ENCODE measurements around the gene SWAP70. TPM values are rescaled to one million over a fixed set of nuclear protein-coding genes. Genes with fewer than 3 reads are reported as not detected.

Gene SWAP70
- total and polyA plus RNA-seq, 10 of the 15 experiments (the other 5 are each of a cell fraction or from before 2014, with no cell fraction given): 20.6 to 62.4 (median 41.7) TPM

DNA sequence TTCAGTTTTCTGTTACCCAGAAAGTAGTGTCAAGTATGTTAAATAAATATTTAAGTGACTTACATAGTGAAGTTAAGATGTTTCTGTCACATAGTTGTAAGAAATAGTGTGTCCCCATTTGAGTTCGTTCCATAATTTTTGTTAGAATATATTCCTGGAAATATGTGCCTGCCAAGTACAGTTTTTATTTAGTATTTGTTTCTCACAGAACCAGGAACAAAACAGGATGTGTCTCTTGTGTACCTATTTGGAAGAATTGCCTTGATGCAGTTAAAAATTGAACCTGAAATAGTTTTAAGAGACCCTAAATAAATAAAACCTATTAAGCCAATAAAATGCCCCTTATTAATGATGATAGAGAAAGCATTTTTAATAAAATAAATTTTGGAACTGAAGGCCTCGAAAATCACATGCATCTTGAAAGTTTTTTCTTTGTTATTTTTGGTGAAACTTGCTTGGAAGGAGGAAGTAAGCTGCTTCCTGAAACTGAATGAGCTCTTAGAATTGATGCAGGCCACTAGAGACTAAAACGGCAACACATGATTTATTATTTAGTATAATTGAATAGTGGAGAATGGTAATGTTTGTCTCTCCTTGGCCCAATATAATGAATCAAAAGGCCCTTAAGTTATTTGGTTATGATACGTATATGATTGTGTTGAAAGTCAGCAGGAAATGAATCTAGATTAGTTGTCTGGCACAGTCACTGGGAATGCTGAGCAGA lies 55.9 kb downstream of the SWAP70 start:
- Histone ChIP-seq H3K9me3 (replicated peaks; ENCODE audit: control insufficient read depth, insufficient read depth, low read length) (peaks cover 14% of the 10 kb centered on the region), H3K27me3 (replicated peaks in 1 of 2; ENCODE audit: control insufficient read depth in 2 of 2, insufficient read depth in 2 of 2, low read length in 1 of 2) (no peaks in the 10 kb centered on the region), H3K79me2 (ENCODE audit: control insufficient read depth, insufficient read depth, low read length) (peaks cover 34% of the 10 kb centered on the region), H3K9ac (ENCODE audit: control insufficient read depth, insufficient read depth, low read length) (peak overlapping the region; percentile 28; the same call in 1 of the 2 replicates), H3K27ac (ENCODE audit: control insufficient read depth, insufficient read depth) (peak overlapping the region; percentile 77), H4K20me1 (ENCODE audit: control insufficient read depth, insufficient read depth) (no peaks in the 10 kb centered on the region), H2AFZ (ENCODE audit: control insufficient read depth, low read depth, low read length) (peak overlapping the region; percentile 54; the same call in 1 of the 2 replicates), H3K4me1 (ENCODE audit: control insufficient read depth, insufficient read depth, low read length) (peaks cover 53% of the 10 kb centered on the region), H3K36me3 (ENCODE audit: control insufficient read depth in 2 of 2, insufficient read depth in 2 of 2, low read length in 1 of 2) (peaks cover 6 to 16% of the 10 kb centered on the region in 2 experiments; a peak in 3 of 4 replicates), H3K4me2 (ENCODE audit: control insufficient read depth, insufficient read depth) (peak overlapping the region; percentile 78), H3K4me3 (no peak overlapping the region)
- SMC1A ChIA-PET (ENCODE audit: uncharacterized antibody, unreplicated experiment): interaction anchor here (0.7 to 3.2 kb wide), 15 partner anchors 16 to 185 kb away, joined by 3 to 15 read pairs (median 3); no protein-coding TSS in a partner anchor
- POLR2A ChIA-PET: interaction anchor here (0.6 to 1.4 kb wide), 5 partner anchors 18 to 141 kb away, joined by 3 to 4 read pairs (median 3); no protein-coding TSS in a partner anchor
- TF ChIP-seq MEF2A (IDR thresholded peaks at IDR 0.05; ENCODE audit: insufficient read depth, low read depth, low read length): 0 out of 2 replicates have a peak, but pooled peaks have one; percentile 16
- TF ChIP-seq POU2F2 (IDR thresholded peaks at IDR 0.05; ENCODE audit: borderline replicate concordance, low read depth, low read length): no peak
- peak; percentile 26 for TF ChIP-seq MEF2B (IDR thresholded peaks at IDR 0.05; ENCODE audit: partially characterized antibody, poor library complexity, severe bottlenecking)
- in situ Hi-C loops (cut with MboI): no loop called here
- RAD21 ChIA-PET (ENCODE audit: unreplicated experiment): interaction anchor here (0.7 to 1.6 kb wide), 10 partner anchors 11 to 106 kb away, joined by 3 to 6 read pairs (median 4); no protein-coding TSS in a partner anchor
- intact Hi-C loops (cut with micrococcal nuclease; ENCODE audit: unreplicated experiment): loop anchor here (5.0 kb wide), 1 partner anchor 52 kb away; no protein-coding TSS in a partner anchor
- no TSS peak for BruUV-seq (replicated peaks)
- peak; percentile 30 for ATAC-seq
- no peak for DNase-seq (ENCODE audit: low read depth, low spot score)
- WGBS (ENCODE audit: insufficient coverage, insufficient replicate concordance, low lambda C conversion rate, missing lambda C conversion rate): 12% methylated on average over 4 of the region's 4 CpGs
- peak; percentile 49 for FAIRE-seq
- CTCF ChIA-PET: interaction anchor here (0.9 to 1.4 kb wide), 6 partner anchors 10 to 31 kb away, joined by 3 to 4 read pairs (median 4); no protein-coding TSS in a partner anchor

DNA sequence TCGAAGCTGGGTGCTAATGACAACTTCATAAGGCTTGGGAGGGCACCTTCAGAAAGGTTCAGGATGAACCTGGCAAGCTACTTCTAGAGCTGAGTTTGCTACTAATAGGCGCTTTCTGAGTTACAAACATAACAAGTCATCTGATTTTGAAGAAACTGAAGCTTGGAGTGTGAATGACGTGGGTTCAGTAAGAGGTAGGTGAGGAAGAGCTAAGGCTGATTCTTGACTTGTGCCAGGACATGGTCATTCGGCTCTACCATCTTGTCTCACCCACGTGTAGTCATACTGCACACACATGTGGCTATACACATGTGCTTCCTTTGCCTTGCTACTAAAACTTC lies 56.4 kb downstream of the SWAP70 start:
- POLR2A ChIA-PET: interaction anchor here (0.9 to 1.4 kb wide), 2 partner anchors 18 to 32 kb away, joined by 3 to 4 read pairs; no protein-coding TSS in a partner anchor
- FAIRE-seq: peak; percentile 64
- Histone ChIP-seq H4K20me1 (ENCODE audit: control insufficient read depth, insufficient read depth) (no peaks in the 10 kb centered on the region), H3K36me3 (ENCODE audit: control insufficient read depth in 2 of 2, insufficient read depth in 2 of 2, low read length in 1 of 2) (peaks cover 3 to 13% of the 10 kb centered on the region in 2 experiments; a peak in 3 of 4 replicates), H3K79me2 (ENCODE audit: control insufficient read depth, insufficient read depth, low read length) (peaks cover 34% of the 10 kb centered on the region), H3K27ac (ENCODE audit: control insufficient read depth, insufficient read depth) (peak overlapping the region; percentile 77), H3K9me3 (replicated peaks; ENCODE audit: control insufficient read depth, insufficient read depth, low read length) (peaks cover 9% of the 10 kb centered on the region), H3K9ac (ENCODE audit: control insufficient read depth, insufficient read depth, low read length) (peak overlapping the region; percentile 19; the same call in 1 of the 2 replicates), H3K4me3 (no peak overlapping the region), H3K4me2 (ENCODE audit: control insufficient read depth, insufficient read depth) (peak overlapping the region; percentile 78; the same call in 1 of the 2 replicates), H2AFZ (ENCODE audit: control insufficient read depth, low read depth, low read length) (peak overlapping the region; percentile 54; the same call in 1 of the 2 replicates), H3K27me3 (replicated peaks in 1 of 2; ENCODE audit: control insufficient read depth in 2 of 2, insufficient read depth in 2 of 2, low read length in 1 of 2) (no peaks in the 10 kb centered on the region), H3K4me1 (ENCODE audit: control insufficient read depth, insufficient read depth, low read length) (peaks cover 48% of the 10 kb centered on the region)
- CTCF ChIA-PET: interaction anchor here (0.9 to 1.4 kb wide), 6 partner anchors 10 to 31 kb away, joined by 3 to 4 read pairs (median 4); no protein-coding TSS in a partner anchor
- TF ChIP-seq SMARCA5 (IDR thresholded peaks at IDR 0.05) (no peak), SRF (IDR thresholded peaks at IDR 0.05; ENCODE audit: low read depth in 2 of 2, low read length in 2 of 2) (no peak), HCFC1 (IDR thresholded peaks at IDR 0.05; ENCODE audit: low read length) (no peak), SMAD1 (IDR thresholded peaks at IDR 0.05; ENCODE audit: low read depth, partially characterized antibody) (no peak), RUNX3 (IDR thresholded peaks at IDR 0.05; ENCODE audit: low read length) (no peak), IRF4 (IDR thresholded peaks at IDR 0.05; ENCODE audit: low read depth, low read length) (no peak), ZNF384 (IDR thresholded peaks at IDR 0.05; ENCODE audit: borderline replicate concordance, low read depth, low read length) (no peak)
- TF ChIP-seq, protein P1, sequence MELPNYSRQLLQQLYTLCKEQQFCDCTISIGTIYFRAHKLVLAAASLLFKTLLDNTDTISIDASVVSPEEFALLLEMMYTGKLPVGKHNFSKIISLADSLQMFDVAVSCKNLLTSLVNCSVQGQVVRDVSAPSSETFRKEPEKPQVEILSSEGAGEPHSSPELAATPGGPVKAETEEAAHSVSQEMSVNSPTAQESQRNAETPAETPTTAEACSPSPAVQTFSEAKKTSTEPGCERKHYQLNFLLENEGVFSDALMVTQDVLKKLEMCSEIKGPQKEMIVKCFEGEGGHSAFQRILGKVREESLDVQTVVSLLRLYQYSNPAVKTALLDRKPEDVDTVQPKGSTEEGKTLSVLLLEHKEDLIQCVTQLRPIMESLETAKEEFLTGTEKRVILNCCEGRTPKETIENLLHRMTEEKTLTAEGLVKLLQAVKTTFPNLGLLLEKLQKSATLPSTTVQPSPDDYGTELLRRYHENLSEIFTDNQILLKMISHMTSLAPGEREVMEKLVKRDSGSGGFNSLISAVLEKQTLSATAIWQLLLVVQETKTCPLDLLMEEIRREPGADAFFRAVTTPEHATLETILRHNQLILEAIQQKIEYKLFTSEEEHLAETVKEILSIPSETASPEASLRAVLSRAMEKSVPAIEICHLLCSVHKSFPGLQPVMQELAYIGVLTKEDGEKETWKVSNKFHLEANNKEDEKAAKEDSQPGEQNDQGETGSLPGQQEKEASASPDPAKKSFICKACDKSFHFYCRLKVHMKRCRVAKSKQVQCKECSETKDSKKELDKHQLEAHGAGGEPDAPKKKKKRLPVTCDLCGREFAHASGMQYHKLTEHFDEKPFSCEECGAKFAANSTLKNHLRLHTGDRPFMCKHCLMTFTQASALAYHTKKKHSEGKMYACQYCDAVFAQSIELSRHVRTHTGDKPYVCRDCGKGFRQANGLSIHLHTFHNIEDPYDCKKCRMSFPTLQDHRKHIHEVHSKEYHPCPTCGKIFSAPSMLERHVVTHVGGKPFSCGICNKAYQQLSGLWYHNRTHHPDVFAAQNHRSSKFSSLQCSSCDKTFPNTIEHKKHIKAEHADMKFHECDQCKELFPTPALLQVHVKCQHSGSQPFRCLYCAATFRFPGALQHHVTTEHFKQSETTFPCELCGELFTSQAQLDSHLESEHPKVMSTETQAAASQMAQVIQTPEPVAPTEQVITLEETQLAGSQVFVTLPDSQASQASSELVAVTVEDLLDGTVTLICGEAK (IDR thresholded peaks at IDR 0.05; ENCODE audit: borderline replicate concordance): no peak
- SMC1A ChIA-PET (ENCODE audit: uncharacterized antibody, unreplicated experiment): interaction anchor here (0.7 to 3.2 kb wide), 14 partner anchors 16 to 185 kb away, joined by 3 to 15 read pairs (median 3); no protein-coding TSS in a partner anchor
- no peak for DNase-seq (ENCODE audit: low read depth, low spot score)
- intact Hi-C loops (cut with micrococcal nuclease; ENCODE audit: unreplicated experiment): no loop called here
- RAD21 ChIA-PET (ENCODE audit: unreplicated experiment): interaction anchor here (0.9 to 1.6 kb wide), 9 partner anchors 11 to 106 kb away, joined by 3 to 6 read pairs (median 4); no protein-coding TSS in a partner anchor
- 33% methylated on average over 5 of the region's 5 CpGs for WGBS (ENCODE audit: insufficient coverage, insufficient replicate concordance, low lambda C conversion rate, missing lambda C conversion rate)
- TSS peak; percentile 46 for BruUV-seq (replicated peaks)
- in situ Hi-C loops (cut with MboI): no loop called here
- no peak for ATAC-seq

Data from GM12878 (cell line).